KOPT-K1 (cell line): ENCODE data around the gene SHD.
A peak's percentile ranks its signal among the peaks of the same experiment; 100 is the strongest.
"Not testable (repeated sequence)": the region's sequence is repeated elsewhere in the genome, so short reads cannot be mapped to it uniquely, and the experiment has no call there.

Experiments used
- H3K27ac ChIP-seq: fragments of 200-600 bp; sonication (generic); 2 replicates; pipeline ENCODE4 v1.5.1; 2016; ENCODE audit warnings: antibody characterized with exemption, mild to moderate bottlenecking, low read depth, low read length; ENCODE audit not compliant: poor library complexity, severe bottlenecking
- H3K36me3 ChIP-seq: fragments of 200-600 bp; sonication (generic); 2 replicates; pipeline ENCODE4 v1.5.1; 2017; ENCODE audit warnings: antibody characterized with exemption, mild to moderate bottlenecking, low read length, moderate library complexity; ENCODE audit not compliant: insufficient read depth
- H3K9me3 ChIP-seq: fragments of 200-600 bp; sonication (generic); 2 replicates; pipeline ENCODE4 v1.5.1; 2017; ENCODE audit warnings: antibody characterized with exemption, low read length, mild to moderate bottlenecking; ENCODE audit not compliant: insufficient read depth, poor library complexity, severe bottlenecking

SHD gene

GRCh38 chr19:4257025-4257424 lies 22.0 kb upstream of the SHD start:
- Histone ChIP-seq H3K9me3 (peaks cover 17% of the 10 kb centered on the region), H3K27ac (no peak overlapping the region), H3K36me3 (peaks cover 86% of the 10 kb centered on the region)

DNA sequence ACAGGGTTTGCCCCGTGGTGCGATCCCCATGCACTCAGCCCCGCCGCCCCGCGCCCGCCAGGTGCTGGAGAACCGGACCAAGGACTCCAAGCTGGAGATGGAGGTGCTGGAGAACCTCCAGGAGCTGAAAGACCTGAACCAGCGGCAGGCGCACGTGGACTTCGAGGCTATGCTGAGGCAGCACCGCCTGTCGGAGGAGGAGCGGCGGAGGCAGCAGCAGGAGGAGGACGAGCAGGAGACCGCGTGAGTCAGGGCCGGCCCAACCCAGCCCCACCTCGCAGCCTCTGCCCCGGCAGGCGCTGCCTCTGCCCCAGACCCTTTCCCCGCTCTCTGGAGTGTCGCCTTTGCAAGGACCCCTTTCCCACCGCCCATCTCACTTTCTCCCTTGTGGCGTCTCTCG lies 20.9 kb upstream of the SHD start:
- Histone ChIP-seq H3K27ac (no peak overlapping the region), H3K9me3 (peaks cover 13% of the 10 kb centered on the region), H3K36me3 (peaks cover 89% of the 10 kb centered on the region)

GRCh38 chr19:4260613-4261191 lies 18.4 kb upstream of the SHD start:
- H3K27ac ChIP-seq: no peak overlapping the region
- H3K9me3 ChIP-seq: no peaks in the 10 kb centered on the region
- peaks cover 88% of the 10 kb centered on the region for H3K36me3 ChIP-seq

GRCh38 chr19:4264812-4265211 lies 14.3 kb upstream of the SHD start:
- H3K27ac ChIP-seq: peak overlapping the region; percentile 25

GRCh38 chr19:4266253-4267000 lies 12.6 kb upstream of the SHD start:
- Histone ChIP-seq H3K27ac (no peak overlapping the region), H3K36me3 (peaks cover 84% of the 10 kb centered on the region), H3K9me3 (no peaks in the 10 kb centered on the region)

More at GRCh38 chr19:4264812-4265211, 14.3 kb upstream of the SHD start:
- no peaks in the 10 kb centered on the region for H3K9me3 ChIP-seq
- H3K36me3 ChIP-seq: peaks cover 89% of the 10 kb centered on the region

- no peaks in the 10 kb centered on the region for H3K9me3 ChIP-seq
- no peak overlapping the region for H3K27ac ChIP-seq
- peaks cover 80% of the 10 kb centered on the region for H3K36me3 ChIP-seq
These were observed 11.8 kb upstream of the SHD start for GRCh38 chr19:4267101-4267900.

DNA sequence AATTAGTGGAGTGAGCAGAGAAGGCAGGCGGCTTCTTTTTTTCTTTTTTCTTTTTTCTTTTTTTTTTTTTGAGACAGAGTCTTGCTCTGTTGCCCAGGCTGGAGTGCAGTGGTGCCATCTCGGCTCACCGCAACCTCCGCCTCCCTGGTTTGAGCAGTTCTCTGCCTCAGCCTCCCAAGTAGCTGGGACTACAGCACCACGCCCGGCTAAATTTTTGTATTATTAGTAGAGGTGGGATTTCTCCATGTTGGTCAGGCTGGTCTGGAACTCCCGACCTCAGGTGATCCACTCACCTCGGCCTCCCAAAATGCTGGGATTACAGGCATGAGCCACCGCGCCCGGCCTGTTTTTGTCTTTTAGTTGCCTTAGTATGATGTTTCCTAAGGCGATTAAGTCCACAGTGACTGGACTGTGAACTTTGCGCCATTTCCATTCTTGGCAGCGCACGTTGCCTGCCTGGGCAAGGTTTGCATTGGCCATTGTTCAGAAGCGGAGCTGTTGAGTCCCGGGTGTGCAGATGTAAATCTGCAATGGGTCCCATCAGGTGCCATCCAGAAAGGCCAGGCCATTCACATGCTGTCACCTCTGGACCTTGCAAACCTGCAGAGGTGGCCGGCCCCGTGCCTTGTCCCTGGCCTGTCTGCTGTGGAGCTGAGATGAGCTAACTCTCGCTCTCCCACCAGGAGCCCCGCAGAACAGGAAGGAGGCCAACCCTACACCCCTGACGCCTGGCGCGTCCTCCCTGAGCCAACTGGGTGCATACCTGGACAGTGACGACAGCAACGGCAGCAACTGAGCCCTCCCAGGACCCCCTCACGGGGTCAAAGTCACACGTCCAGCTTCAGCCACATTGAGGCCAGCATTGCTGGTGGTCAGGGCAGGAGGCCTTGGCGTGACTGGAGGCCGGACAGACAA lies 10.9 kb upstream of the SHD start:
- no peaks in the 10 kb centered on the region for H3K9me3 ChIP-seq
- H3K36me3 ChIP-seq: peaks cover 71% of the 10 kb centered on the region
- H3K27ac ChIP-seq: no peak overlapping the region

GRCh38 chr19:4268816-4269430 lies 10.1 kb upstream of the SHD start:
- H3K27ac ChIP-seq: no peak overlapping the region
- no peaks in the 10 kb centered on the region for H3K9me3 ChIP-seq
- H3K36me3 ChIP-seq: peaks cover 63% of the 10 kb centered on the region

DNA sequence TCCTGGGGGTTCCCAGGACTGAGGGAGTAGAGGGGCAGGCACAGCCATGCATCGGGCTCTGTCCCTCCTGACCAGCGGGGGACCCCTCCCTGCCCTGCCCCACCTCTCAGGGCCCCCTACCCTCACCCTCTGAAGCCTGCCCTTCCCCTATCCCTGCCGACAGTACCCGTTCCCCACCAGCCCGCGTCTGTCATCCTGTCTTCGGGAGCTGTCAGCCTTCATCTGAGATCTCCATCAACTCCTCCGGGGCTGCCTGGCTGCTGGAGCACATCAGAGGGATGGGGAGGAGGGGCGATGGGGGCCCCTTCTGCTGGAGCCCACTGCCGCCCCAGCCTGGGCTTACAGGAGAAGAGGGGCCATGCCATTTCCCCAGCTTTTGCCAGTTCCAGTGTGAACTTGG lies 6.2 kb upstream of the SHD start:
- H3K27ac ChIP-seq: no peak overlapping the region
- peaks cover 31% of the 10 kb centered on the region for H3K36me3 ChIP-seq
- no peaks in the 10 kb centered on the region for H3K9me3 ChIP-seq

- H3K9me3 ChIP-seq, H3K27ac ChIP-seq: not testable (repeated sequence)
- peaks cover 17% of the 10 kb centered on the region for H3K36me3 ChIP-seq
These were observed 4.8 kb upstream of the SHD start for GRCh38 chr19:4274321-4274686.

DNA sequence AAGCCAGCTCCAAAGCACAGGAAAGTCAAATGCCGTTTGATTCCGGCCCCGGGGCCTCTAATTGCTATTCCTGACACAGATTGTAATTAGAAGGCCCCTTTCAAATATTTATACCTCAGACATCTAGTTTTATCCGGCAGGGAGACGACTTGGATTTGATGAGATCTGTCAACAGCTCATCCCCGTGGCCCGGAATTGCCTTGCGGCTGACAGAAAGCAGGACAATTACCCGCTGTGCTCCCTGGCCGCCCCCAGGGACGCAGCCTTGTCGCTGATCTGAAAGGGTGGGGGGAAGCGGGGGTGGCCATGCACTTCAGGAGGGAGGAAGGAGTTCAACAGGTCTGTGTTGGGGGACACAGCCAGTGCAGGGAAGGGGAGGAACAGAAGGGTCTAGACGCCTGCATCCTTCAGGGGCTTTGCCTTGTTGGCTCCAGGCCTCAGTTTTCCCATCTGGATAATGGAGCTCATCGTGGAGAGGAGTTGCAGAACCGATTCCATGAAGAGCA lies 1.8 kb upstream of the SHD start:
- H3K9me3 ChIP-seq: no peaks in the 10 kb centered on the region
- H3K36me3 ChIP-seq: peaks cover under 1% of the 10 kb centered on the region; the same call in 1 of the 2 replicates
- H3K27ac ChIP-seq: no peak overlapping the region

- H3K27ac ChIP-seq: no peak overlapping the region
These were observed 1.1 kb upstream of the SHD start for GRCh38 chr19:4278010-4278409.

DNA sequence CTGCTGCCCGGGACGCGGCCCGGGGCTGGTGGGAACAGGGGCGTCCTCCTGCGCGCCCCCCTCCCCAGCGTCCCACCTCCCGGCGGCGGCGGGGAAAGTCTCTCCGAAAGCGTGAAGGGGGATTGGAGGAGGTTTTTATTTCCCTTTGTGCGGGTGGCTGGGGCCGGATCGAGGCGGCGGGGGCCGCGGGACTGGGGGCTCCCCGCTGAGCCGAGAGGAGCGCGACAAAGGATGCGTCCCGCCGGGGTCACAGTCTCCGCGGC lies 132 bp downstream of the SHD start:
- H3K36me3 ChIP-seq: no peaks in the 10 kb centered on the region
- H3K27ac ChIP-seq: no peak overlapping the region
- H3K9me3 ChIP-seq: no peaks in the 10 kb centered on the region

More at GRCh38 chr19:4278010-4278409, 1.1 kb upstream of the SHD start:
- Histone ChIP-seq H3K36me3 (no peaks in the 10 kb centered on the region), H3K9me3 (no peaks in the 10 kb centered on the region)
